ENCODE results near the gene VWDE.

DNA sequence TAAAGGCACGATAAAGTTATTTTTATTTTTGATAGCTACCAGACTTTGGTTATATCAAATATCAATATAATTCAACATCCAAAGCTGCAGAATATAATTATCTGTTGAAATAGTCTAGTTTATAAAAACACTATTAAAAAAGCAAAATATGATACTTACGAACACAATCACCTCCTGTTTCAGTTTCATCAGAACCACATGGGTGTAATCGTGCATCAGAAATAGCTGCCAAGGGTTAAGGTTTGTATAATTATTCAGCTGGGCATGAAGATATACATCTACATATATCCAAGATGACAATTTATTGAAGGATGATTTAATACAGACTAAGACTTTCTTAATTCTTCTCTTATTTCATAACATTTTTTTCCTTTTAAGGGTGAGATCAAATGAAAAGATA, 20.3 kb downstream of the VWDE start:
- no peak for TF ChIP-seq JUND (IDR thresholded peaks at IDR 0.05; ENCODE audit: low read length)
- TF ChIP-seq POLR2AphosphoS5 (IDR thresholded peaks at IDR 0.05; ENCODE audit: low read depth, low read length) = no peak
- TF ChIP-seq, protein P1, sequence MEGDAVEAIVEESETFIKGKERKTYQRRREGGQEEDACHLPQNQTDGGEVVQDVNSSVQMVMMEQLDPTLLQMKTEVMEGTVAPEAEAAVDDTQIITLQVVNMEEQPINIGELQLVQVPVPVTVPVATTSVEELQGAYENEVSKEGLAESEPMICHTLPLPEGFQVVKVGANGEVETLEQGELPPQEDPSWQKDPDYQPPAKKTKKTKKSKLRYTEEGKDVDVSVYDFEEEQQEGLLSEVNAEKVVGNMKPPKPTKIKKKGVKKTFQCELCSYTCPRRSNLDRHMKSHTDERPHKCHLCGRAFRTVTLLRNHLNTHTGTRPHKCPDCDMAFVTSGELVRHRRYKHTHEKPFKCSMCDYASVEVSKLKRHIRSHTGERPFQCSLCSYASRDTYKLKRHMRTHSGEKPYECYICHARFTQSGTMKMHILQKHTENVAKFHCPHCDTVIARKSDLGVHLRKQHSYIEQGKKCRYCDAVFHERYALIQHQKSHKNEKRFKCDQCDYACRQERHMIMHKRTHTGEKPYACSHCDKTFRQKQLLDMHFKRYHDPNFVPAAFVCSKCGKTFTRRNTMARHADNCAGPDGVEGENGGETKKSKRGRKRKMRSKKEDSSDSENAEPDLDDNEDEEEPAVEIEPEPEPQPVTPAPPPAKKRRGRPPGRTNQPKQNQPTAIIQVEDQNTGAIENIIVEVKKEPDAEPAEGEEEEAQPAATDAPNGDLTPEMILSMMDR (IDR thresholded peaks at IDR 0.05; ENCODE audit: control extremely low read depth in 1 of 3, insufficient read depth in 1 of 3, low read depth in 1 of 3, low read length in 3 of 3) = no peak
- TF ChIP-seq YY1 (IDR thresholded peaks at IDR 0.05; ENCODE audit: low read depth, low read length) = no peak
- TF ChIP-seq, protein P2, sequence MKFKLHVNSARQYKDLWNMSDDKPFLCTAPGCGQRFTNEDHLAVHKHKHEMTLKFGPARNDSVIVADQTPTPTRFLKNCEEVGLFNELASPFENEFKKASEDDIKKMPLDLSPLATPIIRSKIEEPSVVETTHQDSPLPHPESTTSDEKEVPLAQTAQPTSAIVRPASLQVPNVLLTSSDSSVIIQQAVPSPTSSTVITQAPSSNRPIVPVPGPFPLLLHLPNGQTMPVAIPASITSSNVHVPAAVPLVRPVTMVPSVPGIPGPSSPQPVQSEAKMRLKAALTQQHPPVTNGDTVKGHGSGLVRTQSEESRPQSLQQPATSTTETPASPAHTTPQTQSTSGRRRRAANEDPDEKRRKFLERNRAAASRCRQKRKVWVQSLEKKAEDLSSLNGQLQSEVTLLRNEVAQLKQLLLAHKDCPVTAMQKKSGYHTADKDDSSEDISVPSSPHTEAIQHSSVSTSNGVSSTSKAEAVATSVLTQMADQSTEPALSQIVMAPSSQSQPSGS (IDR thresholded peaks at IDR 0.05; ENCODE audit: low read length) = no peak
- no peak for TF ChIP-seq EP300 (IDR thresholded peaks at IDR 0.05; ENCODE audit: borderline replicate concordance in 1 of 2, low read depth in 2 of 2, low read length in 2 of 2)
- no peak for TF ChIP-seq GTF2F1 (IDR thresholded peaks at IDR 0.05; ENCODE audit: borderline replicate concordance, low read depth, low read length)
- TF ChIP-seq POLR2A (IDR thresholded peaks at IDR 0.05; ENCODE audit: control extremely low read depth in 1 of 2, low read depth in 2 of 2, low read length in 2 of 2) = no peak
- TF ChIP-seq TAF1 (IDR thresholded peaks at IDR 0.05; ENCODE audit: low read depth, low read length) = no peak
- no peak for TF ChIP-seq EZH2 (IDR thresholded peaks at IDR 0.05; ENCODE audit: low read depth, low read length, severe bottlenecking)
- TF ChIP-seq ZNF274 (IDR thresholded peaks at IDR 0.05; ENCODE audit: borderline replicate concordance, extremely low read depth, low read length) = no peak
- TF ChIP-seq SIN3A (conservative IDR thresholded peaks at IDR 0.05 in 1 of 2, IDR thresholded peaks at IDR 0.05 in 1 of 2; ENCODE audit: low read depth in 1 of 2, low read length in 2 of 2) = no peak
- no peak for TF ChIP-seq CREB1 (IDR thresholded peaks at IDR 0.05)
- no peak for TF ChIP-seq SP2 (IDR thresholded peaks at IDR 0.05; ENCODE audit: low read length)

Measured in H1 (cell line).